HEK293 (cell line): ENCODE results near the gene HOXC10.

Source experiments
- GFI1B ChIP-seq: fragments of 450-650 bp; formaldehyde crosslinking; IDR thresholded peaks from 2 replicates; pipeline ENCODE4 v1.5.1; 2016; ENCODE audit warnings: missing biosample characterization, missing genetic modification characterization
- HOXA7 ChIP-seq: sonication (generic); formaldehyde crosslinking; IDR thresholded peaks from 2 replicates; pipeline ENCODE4 v1.8.1; 2022; ENCODE audit warnings: missing genetic modification reagents, borderline replicate concordance
- HOXD13 ChIP-seq: sonication (generic); formaldehyde crosslinking; IDR thresholded peaks from 2 replicates; pipeline ENCODE4 v1.8.0; 2022; ENCODE audit warnings: missing genetic modification reagents, borderline replicate concordance
- MYNN ChIP-seq: fragments of 450-650 bp; formaldehyde crosslinking; IDR thresholded peaks from 2 replicates; pipeline ENCODE4 v1.5.1; 2016; ENCODE audit warnings: missing biosample characterization, missing genetic modification characterization, borderline replicate concordance
- PBX3 ChIP-seq: sonication (generic); formaldehyde crosslinking; IDR thresholded peaks from 2 replicates; pipeline ENCODE4 v1.8.1; 2022; ENCODE audit warnings: mild to moderate bottlenecking, moderate library complexity, missing genetic modification reagents
- PRDM4 ChIP-seq: fragments of 450-650 bp; formaldehyde crosslinking; IDR thresholded peaks from 2 replicates; pipeline ENCODE4 v1.5.1; 2017; ENCODE audit warnings: missing biosample characterization, missing genetic modification characterization
- SCRT2 ChIP-seq: fragments of 450-650 bp; formaldehyde crosslinking; IDR thresholded peaks from 2 replicates; pipeline ENCODE4 v1.5.1; 2016; ENCODE audit warnings: missing biosample characterization, missing genetic modification characterization
- ZBTB7A ChIP-seq: fragments of 450-650 bp; formaldehyde crosslinking; IDR thresholded peaks from 2 replicates; pipeline ENCODE4 v1.5.1; 2016; ENCODE audit warnings: low read depth, missing biosample characterization, missing genetic modification characterization
- ZNF148 ChIP-seq: fragments of 450-650 bp; formaldehyde crosslinking; IDR thresholded peaks from 2 replicates; pipeline ENCODE4 v1.5.0; 2017; ENCODE audit warnings: missing biosample characterization, missing genetic modification characterization, borderline replicate concordance
- ZNF18 ChIP-seq: fragments of 450-650 bp; formaldehyde crosslinking; IDR thresholded peaks from 2 replicates; pipeline ENCODE4 v1.5.1; 2016; ENCODE audit warnings: missing biosample characterization, missing genetic modification characterization
- ZNF211 ChIP-seq: fragments of 450-650 bp; formaldehyde crosslinking; IDR thresholded peaks from 2 replicates; pipeline ENCODE4 v1.5.1; 2016; ENCODE audit warnings: low read depth, missing biosample characterization, missing genetic modification characterization
- ZNF280C ChIP-seq: fragments of 450-650 bp; formaldehyde crosslinking; IDR thresholded peaks from 2 replicates; pipeline ENCODE4 v1.5.1; 2016; ENCODE audit warnings: missing biosample characterization, missing genetic modification characterization
- ZNF350 ChIP-seq: fragments of 450-650 bp; formaldehyde crosslinking; IDR thresholded peaks from 2 replicates; pipeline ENCODE4 v1.5.0; 2017; ENCODE audit warnings: missing biosample characterization, mild to moderate bottlenecking, missing genetic modification characterization
- ZNF362 ChIP-seq: fragments of 450-650 bp; formaldehyde crosslinking; IDR thresholded peaks from 2 replicates; pipeline ENCODE4 v1.5.1; 2016; ENCODE audit warnings: missing biosample characterization, missing genetic modification characterization
- ZNF423 ChIP-seq: fragments of 450-650 bp; formaldehyde crosslinking; IDR thresholded peaks from 2 replicates; pipeline ENCODE4 v1.5.1; 2016; ENCODE audit warnings: missing biosample characterization, missing genetic modification characterization
- ZNF501 ChIP-seq: fragments of 450-650 bp; formaldehyde crosslinking; IDR thresholded peaks from 2 replicates; pipeline ENCODE4 v1.5.1; 2016; ENCODE audit warnings: missing biosample characterization, missing genetic modification characterization
- ZNF544 ChIP-seq: fragments of 450-650 bp; formaldehyde crosslinking; IDR thresholded peaks from 2 replicates; pipeline ENCODE4 v1.5.0; 2017; ENCODE audit warnings: missing biosample characterization, missing genetic modification characterization
- ZNF549 ChIP-seq: fragments of 450-650 bp; IDR thresholded peaks from 2 replicates; pipeline ENCODE4 v1.5.1; 2018; ENCODE audit warnings: missing biosample characterization, missing genetic modification characterization, mild to moderate bottlenecking, inconsistent platforms, moderate library complexity
- ZNF600 ChIP-seq: fragments of 450-650 bp; formaldehyde crosslinking; IDR thresholded peaks from 2 replicates; pipeline ENCODE4 v1.5.1; 2016; ENCODE audit warnings: missing biosample characterization, missing genetic modification characterization
- ZNF629 ChIP-seq: fragments of 450-650 bp; formaldehyde crosslinking; IDR thresholded peaks from 2 replicates; pipeline ENCODE4 v1.5.1; 2017; ENCODE audit warnings: missing biosample characterization, missing genetic modification characterization
- ZNF707 ChIP-seq: fragments of 450-650 bp; formaldehyde crosslinking; IDR thresholded peaks from 2 replicates; pipeline ENCODE4 v1.5.1; 2016; ENCODE audit warnings: missing biosample characterization, missing genetic modification characterization
- ZNF76 ChIP-seq: fragments of 450-650 bp; formaldehyde crosslinking; IDR thresholded peaks from 2 replicates; pipeline ENCODE4; 2016; ENCODE audit warnings: low read depth, missing biosample characterization, missing genetic modification characterization, borderline replicate concordance
- ZNF776 ChIP-seq: fragments of 450-650 bp; formaldehyde crosslinking; IDR thresholded peaks from 2 replicates; pipeline ENCODE4 v1.5.0; 2017; ENCODE audit warnings: missing biosample characterization, missing genetic modification characterization, borderline replicate concordance
- TF ChIP-seq, protein P1 (sequence below): fragments of 450-650 bp; formaldehyde crosslinking; IDR thresholded peaks from 2 replicates; pipeline ENCODE4 v1.5.1; 2016; ENCODE audit warnings: missing biosample characterization, missing genetic modification characterization
- TF ChIP-seq, protein P2 (sequence below): fragments of 450-650 bp; formaldehyde crosslinking; IDR thresholded peaks from 2 replicates; pipeline ENCODE4 v1.5.1; 2016; ENCODE audit warnings: missing biosample characterization, missing genetic modification characterization

The HOXC10 gene

DNA sequence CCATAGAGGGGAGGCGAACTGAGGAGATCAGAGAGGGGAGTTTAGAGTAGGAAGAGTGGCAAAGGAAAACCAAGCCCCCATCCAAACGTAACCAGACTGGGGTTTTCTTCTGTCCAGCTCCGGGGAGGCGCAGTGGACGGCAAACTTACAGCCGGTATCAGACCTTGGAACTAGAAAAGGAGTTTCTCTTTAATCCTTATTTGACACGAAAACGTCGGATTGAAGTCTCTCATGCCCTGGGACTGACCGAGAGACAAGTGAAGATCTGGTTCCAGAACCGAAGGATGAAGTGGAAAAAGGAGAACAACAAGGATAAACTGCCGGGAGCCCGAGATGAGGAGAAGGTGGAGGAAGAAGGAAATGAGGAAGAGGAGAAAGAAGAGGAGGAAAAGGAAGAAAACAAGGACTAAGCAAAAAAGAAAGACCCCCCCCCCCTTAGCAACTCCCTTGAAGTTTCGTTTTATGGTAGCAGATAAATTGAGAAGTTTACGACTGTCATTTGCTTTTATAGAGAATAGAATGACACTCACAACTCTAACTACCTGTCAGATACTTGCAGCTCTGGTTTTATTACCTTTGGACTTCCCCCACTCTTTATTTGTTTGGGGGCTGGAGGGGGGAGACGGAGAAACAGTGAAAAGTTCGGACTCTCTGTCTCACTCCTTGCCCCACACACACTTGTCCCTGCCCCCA lies 26.2 kb downstream of the HOXC10 start (continued):
- TF ChIP-seq PRDM4 (tag by site-specific recombination): peak; percentile 91
- TF ChIP-seq HOXD13 (CRISPR knock-in tag): no peak
- TF ChIP-seq, protein P1, sequence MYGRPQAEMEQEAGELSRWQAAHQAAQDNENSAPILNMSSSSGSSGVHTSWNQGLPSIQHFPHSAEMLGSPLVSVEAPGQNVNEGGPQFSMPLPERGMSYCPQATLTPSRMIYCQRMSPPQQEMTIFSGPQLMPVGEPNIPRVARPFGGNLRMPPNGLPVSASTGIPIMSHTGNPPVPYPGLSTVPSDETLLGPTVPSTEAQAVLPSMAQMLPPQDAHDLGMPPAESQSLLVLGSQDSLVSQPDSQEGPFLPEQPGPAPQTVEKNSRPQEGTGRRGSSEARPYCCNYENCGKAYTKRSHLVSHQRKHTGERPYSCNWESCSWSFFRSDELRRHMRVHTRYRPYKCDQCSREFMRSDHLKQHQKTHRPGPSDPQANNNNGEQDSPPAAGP (tag by site-specific recombination): 0 out of 2 replicates have a peak, but pooled peaks have one; percentile 16
- TF ChIP-seq ZNF18 (tag by site-specific recombination): peak; percentile 57; the same call in 1 of the 2 replicates
- TF ChIP-seq ZNF423: 0 out of 2 replicates have a peak, but pooled peaks have one; percentile 11
- TF ChIP-seq ZNF148 (tag by site-specific recombination): no peak
- no peak for TF ChIP-seq ZNF544 (tag by site-specific recombination)
- TF ChIP-seq ZNF600 (tag by site-specific recombination): peak; percentile 35; the same call in 1 of the 2 replicates
- no peak for TF ChIP-seq PBX3 (CRISPR knock-in tag)
- no peak for TF ChIP-seq ZNF707 (tag by site-specific recombination)
- TF ChIP-seq ZNF211 (tag by site-specific recombination): no peak
- TF ChIP-seq ZNF280C (tag by site-specific recombination): no peak
- peak; percentile 70 for TF ChIP-seq SCRT2 (tag by site-specific recombination)
- no peak for TF ChIP-seq ZNF549
- TF ChIP-seq ZNF76: no peak
- no peak for TF ChIP-seq ZNF362 (tag by site-specific recombination)
- no peak for TF ChIP-seq MYNN (tag by site-specific recombination)
- no peak for TF ChIP-seq ZNF501 (tag by site-specific recombination)
- TF ChIP-seq HOXA7 (CRISPR knock-in tag): no peak
- no peak for TF ChIP-seq ZBTB7A
- no peak for TF ChIP-seq ZNF776
- 0 out of 2 replicates have a peak, but pooled peaks have one; percentile 13 for TF ChIP-seq ZNF629 (tag by site-specific recombination)
- TF ChIP-seq, protein P2, sequence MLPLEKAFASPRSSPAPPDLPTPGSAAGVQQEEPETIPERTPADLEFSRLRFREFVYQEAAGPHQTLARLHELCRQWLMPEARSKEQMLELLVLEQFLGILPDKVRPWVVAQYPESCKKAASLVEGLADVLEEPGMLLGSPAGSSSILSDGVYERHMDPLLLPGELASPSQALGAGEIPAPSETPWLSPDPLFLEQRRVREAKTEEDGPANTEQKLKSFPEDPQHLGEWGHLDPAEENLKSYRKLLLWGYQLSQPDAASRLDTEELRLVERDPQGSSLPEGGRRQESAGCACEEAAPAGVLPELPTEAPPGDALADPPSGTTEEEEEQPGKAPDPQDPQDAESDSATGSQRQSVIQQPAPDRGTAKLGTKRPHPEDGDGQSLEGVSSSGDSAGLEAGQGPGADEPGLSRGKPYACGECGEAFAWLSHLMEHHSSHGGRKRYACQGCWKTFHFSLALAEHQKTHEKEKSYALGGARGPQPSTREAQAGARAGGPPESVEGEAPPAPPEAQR (tag by site-specific recombination): no peak
- TF ChIP-seq GFI1B: no peak
- no peak for TF ChIP-seq ZNF350 (tag by site-specific recombination)
